Spleen (tissue), 11 donors: Measurements from ENCODE around the gene CASR. TPM values are rescaled to one million over a fixed set of nuclear protein-coding genes. Genes with fewer than 3 reads are reported as not detected.

ENCODE experiments used
- DNase-seq: peaks from one replicate; pipeline ENCODE4 v3.0.0-alpha.2; 2020
- H3K27ac ChIP-seq, 8 donors: fragments of 200-600 bp; sonication (generic) in 7 of 8; 1 replicate in 4 of 8; 2 replicates in 4 of 8; pipeline versions ENCODE4 v1.5.0 to v1.8.0; 2016 to 2021; ENCODE audit warnings: inconsistent platforms in 4 of 8, mild to moderate bottlenecking in 4 of 8, moderate library complexity in 1 of 8
- H3K27me3 ChIP-seq, 7 donors: fragments of 200-600 bp; sonication (generic) in 6 of 7; replicated peaks in 1 of 7; 1 replicate in 4 of 7; 2 replicates in 3 of 7; pipeline versions ENCODE4 v1.5.0 to v1.8.0; 2016 to 2021; ENCODE audit warnings: inconsistent platforms in 3 of 7, mild to moderate bottlenecking in 1 of 7
- H3K36me3 ChIP-seq, 6 donors: fragments of 200-600 bp; sonication (generic) in 5 of 6; 1 replicate in 4 of 6; 2 replicates in 2 of 6; pipeline versions ENCODE4 v1.5.0 to v1.8.0; 2016 to 2021; ENCODE audit warnings: inconsistent platforms in 2 of 6
- H3K4me1 ChIP-seq, 6 donors: fragments of 200-600 bp; sonication (generic) in 5 of 6; 1 replicate in 3 of 6; 2 replicates in 3 of 6; pipeline versions ENCODE4 v1.5.0 to v1.8.0; 2016 to 2021; ENCODE audit warnings: inconsistent platforms in 3 of 6
- H3K4me3 ChIP-seq, 8 donors: fragments of 200-600 bp; sonication (generic) in 7 of 8; 1 replicate in 4 of 8; 2 replicates in 4 of 8; pipeline versions ENCODE4 v1.5.0 to v1.8.0; 2016 to 2021; ENCODE audit warnings: inconsistent platforms in 4 of 8, mild to moderate bottlenecking in 4 of 8, moderate library complexity in 2 of 8
- H3K9me3 ChIP-seq, 8 donors: fragments of 200-600 bp; sonication (generic) in 7 of 8; 1 replicate in 4 of 8; 2 replicates in 4 of 8; pipeline versions ENCODE4 v1.5.0 to v1.8.0; 2016 to 2021; ENCODE audit warnings: inconsistent platforms in 4 of 8
- POLR2A ChIP-seq, 3 donors: fragments of 450-650 bp; IDR thresholded peaks; one replicate each; pipeline ENCODE4 v1.5.1; 2017; ENCODE audit warnings: antibody characterized with exemption in 3 of 3, mild to moderate bottlenecking in 1 of 3
- POLR2AphosphoS5 ChIP-seq, 3 donors: sonication (generic); formaldehyde crosslinking; IDR thresholded peaks; one replicate each; pipeline ENCODE4 v1.5.1; 2017; ENCODE audit warnings: antibody characterized with exemption in 3 of 3
- WGBS, 5 donors: extraction: QIAGEN DNeasy Blood & Tissue Kit in 3 of 5; methylation state at CpG; one replicate each; pipeline versions ENCODE4 v1.1.5 to v1.1.7; 2013 to 2018; 5-methylcytosine and 5-hydroxymethylcytosine counted together
- intact Hi-C: fragments of 100-400 bp; cut with DNase I; formaldehyde crosslinking; loops from one replicate; pipeline ENCODE4 v1.15.0; 2023; ENCODE audit warnings: low total_unique reads
- polyA plus RNA-seq, 3 donors: library from polyadenylated mRNA; stranded (reverse); fragments of 200-250 nt; gene quantifications; one replicate each; pipeline ENCODE4 v1.2.1, GENCODE V29; 2013
- total RNA-seq, 7 donors: library from RNA; depleted of rRNA in 3 of 7; stranded (reverse); fragments of >200 nt in 3 of 7; fragmentation: NEBNext Ultra II Directional in 4 of 7; extraction: Animal tissue kit (Norgen Biotek cat#: 25700) in 4 of 7; gene quantifications; one replicate each; pipeline versions ENCODE4 v1.1.0 to v1.2.1, GENCODE V29; 2016 to 2021
- TF ChIP-seq, protein P1 (sequence below), 11 experiments: fragments of 200-600 bp in 7 of 11; fragments of 450-650 bp in 4 of 11; sonication (generic) in 4 of 11; IDR thresholded peaks in 8 of 11; conservative IDR thresholded peaks in 3 of 11; 1 replicate in 7 of 11; 2 replicates in 4 of 11; pipeline versions ENCODE4 v1.4.0 to v1.8.0; 2016 to 2021; ENCODE audit warnings: antibody characterized with exemption in 11 of 11, inconsistent platforms in 4 of 11, mild to moderate bottlenecking in 1 of 11
- donor health status: healthy with polysubstance abuse.
- donor health status: DM: no; HTN: no; CAD: no; lungs with moderate emphysema.
- donor health status: DM: no; HTN: no; CAD: no.
- donor health status: Bipolar disorder and iron deficiency.
- donor health status: healthy.
- donor health status: DM: no; HTN: no; CAD: no.
- donor health status: DM: yes; HTN: yes; CAD: no.

CASR gene
- total and polyA plus RNA-seq, 10 donors: 0.08 to 4.3 (median 0.23) TPM

DNA sequence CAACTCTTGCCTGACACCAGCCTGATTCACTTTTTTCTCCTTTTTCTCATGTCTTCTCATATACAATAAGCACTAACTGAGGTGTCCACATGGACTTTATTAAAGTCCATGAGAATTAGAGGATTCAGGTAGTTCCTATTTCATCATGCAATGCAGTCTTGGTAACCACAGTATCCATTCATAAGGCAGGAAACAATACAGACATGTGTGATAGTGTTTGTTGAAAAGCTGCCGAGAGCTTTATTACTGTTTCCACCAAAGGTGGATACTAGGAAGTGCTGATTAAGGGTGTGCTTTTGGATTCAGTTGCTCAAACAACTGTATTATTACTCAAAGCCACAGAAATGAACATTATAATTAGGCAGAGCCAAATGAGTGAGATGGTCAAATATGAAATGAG is 5.3 kb downstream of the CASR start:
- Histone ChIP-seq H3K27me3 (peaks cover 0 to 41% (median 13%) of the 10 kb centered on the region in 7 donors), H3K27ac (no peak overlapping the region), H3K4me3 (no peak overlapping the region), H3K9me3 (no peaks in the 10 kb centered on the region), H3K36me3 (no peaks in the 10 kb centered on the region), H3K4me1 (peaks cover 4 to 12% (median 10%) of the 10 kb centered on the region in 6 donors)
- TF ChIP-seq POLR2AphosphoS5 (IDR thresholded peaks at IDR 0.05) (no peak), POLR2A (IDR thresholded peaks at IDR 0.05) (no peak)
- TF ChIP-seq, protein P1, sequence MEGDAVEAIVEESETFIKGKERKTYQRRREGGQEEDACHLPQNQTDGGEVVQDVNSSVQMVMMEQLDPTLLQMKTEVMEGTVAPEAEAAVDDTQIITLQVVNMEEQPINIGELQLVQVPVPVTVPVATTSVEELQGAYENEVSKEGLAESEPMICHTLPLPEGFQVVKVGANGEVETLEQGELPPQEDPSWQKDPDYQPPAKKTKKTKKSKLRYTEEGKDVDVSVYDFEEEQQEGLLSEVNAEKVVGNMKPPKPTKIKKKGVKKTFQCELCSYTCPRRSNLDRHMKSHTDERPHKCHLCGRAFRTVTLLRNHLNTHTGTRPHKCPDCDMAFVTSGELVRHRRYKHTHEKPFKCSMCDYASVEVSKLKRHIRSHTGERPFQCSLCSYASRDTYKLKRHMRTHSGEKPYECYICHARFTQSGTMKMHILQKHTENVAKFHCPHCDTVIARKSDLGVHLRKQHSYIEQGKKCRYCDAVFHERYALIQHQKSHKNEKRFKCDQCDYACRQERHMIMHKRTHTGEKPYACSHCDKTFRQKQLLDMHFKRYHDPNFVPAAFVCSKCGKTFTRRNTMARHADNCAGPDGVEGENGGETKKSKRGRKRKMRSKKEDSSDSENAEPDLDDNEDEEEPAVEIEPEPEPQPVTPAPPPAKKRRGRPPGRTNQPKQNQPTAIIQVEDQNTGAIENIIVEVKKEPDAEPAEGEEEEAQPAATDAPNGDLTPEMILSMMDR (IDR thresholded peaks at IDR 0.05 in 8 of 11, conservative IDR thresholded peaks at IDR 0.05 in 3 of 11): no peak
- intact Hi-C loops: no loop called here
- 24 to 45% (median 30%) methylated on average over 1 of the region's 1 CpG for WGBS, 5 donors
- DNase-seq: no peak

DNA sequence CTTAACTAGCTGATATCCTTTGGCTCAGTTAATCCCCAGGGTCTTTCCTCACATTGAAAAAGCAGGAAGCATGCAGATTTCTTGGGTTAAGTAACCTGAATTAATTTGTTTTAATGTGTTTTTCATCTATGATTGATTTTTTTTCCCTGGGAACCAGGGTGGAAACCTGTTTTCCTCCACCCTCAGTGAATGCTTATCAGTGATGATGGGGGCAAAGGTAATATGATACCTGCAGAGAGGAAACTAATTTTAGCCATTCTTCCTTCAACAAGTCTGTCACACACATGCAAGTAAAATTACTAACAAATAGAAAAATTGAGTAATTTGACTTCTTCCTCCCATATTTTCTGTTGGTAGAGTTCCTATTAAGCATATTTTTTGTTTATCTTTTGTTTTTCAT is 5.9 kb downstream of the CASR start:
- no peak overlapping the region for H3K4me3 ChIP-seq
- no peaks in the 10 kb centered on the region for H3K9me3 ChIP-seq
- H3K27me3 ChIP-seq: peaks cover 0 to 35% (median 7%) of the 10 kb centered on the region in 7 donors
- H3K36me3 ChIP-seq: no peaks in the 10 kb centered on the region
- intact Hi-C loops: no loop called here
- H3K4me1 ChIP-seq: peaks cover 3 to 6% (median 4%) of the 10 kb centered on the region in 6 donors
- no peak overlapping the region for H3K27ac ChIP-seq
- no peak for DNase-seq
- no peak for TF ChIP-seq POLR2AphosphoS5 (IDR thresholded peaks at IDR 0.05)
- TF ChIP-seq, protein P1 (IDR thresholded peaks at IDR 0.05 in 8 of 11, conservative IDR thresholded peaks at IDR 0.05 in 3 of 11): no peak

DNA sequence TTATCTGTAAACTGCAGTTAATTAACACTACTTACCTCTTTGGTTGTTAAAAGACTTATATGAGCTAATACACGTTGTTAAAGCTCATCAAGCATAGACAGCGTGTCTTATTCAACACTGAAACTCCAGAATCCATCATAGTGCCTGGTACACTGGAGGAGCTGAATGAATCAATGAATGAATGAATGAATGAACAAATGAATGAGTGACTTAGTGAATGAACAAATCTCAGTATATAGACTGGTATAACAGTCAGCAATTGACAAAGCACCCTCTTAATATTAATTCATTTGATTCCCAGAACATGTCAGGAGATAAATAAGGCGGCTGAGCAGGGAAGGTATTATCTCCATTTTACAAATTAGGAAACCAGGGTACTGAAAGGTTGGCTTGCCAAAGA is 7.1 kb downstream of the CASR start:
- Histone ChIP-seq H3K9me3 (no peaks in the 10 kb centered on the region), H3K4me3 (no peak overlapping the region), H3K27ac (no peak overlapping the region), H3K27me3 (peaks cover 0 to 23% (median 0%) of the 10 kb centered on the region in 7 donors), H3K36me3 (no peaks in the 10 kb centered on the region), H3K4me1 (no peaks in the 10 kb centered on the region)
- 79 to 87% (median 85%) methylated on average over 3 of the region's 3 CpGs for WGBS, 5 donors
- intact Hi-C loops: no loop called here
- no peak for TF ChIP-seq POLR2A (IDR thresholded peaks at IDR 0.05)
- TF ChIP-seq POLR2AphosphoS5 (IDR thresholded peaks at IDR 0.05): no peak
- TF ChIP-seq, protein P1 (IDR thresholded peaks at IDR 0.05 in 8 of 11, conservative IDR thresholded peaks at IDR 0.05 in 3 of 11): no peak
- DNase-seq: no peak

DNA sequence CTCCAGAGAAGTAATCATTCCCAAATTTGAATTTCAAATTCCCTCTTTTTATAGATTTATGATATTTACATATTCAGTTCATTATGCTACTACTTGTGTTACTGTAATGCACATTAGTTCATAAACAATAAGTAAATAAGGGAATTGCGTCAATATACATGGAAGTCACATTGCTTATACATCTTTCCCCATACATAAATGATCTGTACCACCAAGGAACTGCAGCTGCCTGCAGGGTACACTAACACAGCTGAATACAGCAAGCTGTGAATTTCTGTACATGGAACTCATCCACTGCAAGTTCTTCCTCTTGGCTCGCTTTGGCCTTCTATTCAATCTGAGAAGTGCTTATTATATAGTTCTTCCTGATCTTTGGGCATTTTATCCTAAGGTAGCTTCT is 15.5 kb downstream of the CASR start:
- intact Hi-C loops: no loop called here
- no peak for DNase-seq
- 81 to 94% (median 91%) methylated on average over 2 of the region's 2 CpGs for WGBS, 5 donors

More for the DNA sequence above, 15.5 kb downstream of the CASR start:
- Histone ChIP-seq H3K27me3 (no peaks in the 10 kb centered on the region), H3K9me3 (no peaks in the 10 kb centered on the region), H3K4me3 (no peak overlapping the region), H3K4me1 (no peaks in the 10 kb centered on the region), H3K36me3 (no peaks in the 10 kb centered on the region), H3K27ac (no peak overlapping the region)
- TF ChIP-seq POLR2A (IDR thresholded peaks at IDR 0.05): no peak
- TF ChIP-seq POLR2AphosphoS5 (IDR thresholded peaks at IDR 0.05): no peak
- TF ChIP-seq, protein P1 (IDR thresholded peaks at IDR 0.05 in 8 of 11, conservative IDR thresholded peaks at IDR 0.05 in 3 of 11): no peak
